Vagina (tissue), 2 donors: ENCODE results near the gene HNRNPDL. TPM values are rescaled to one million over a fixed set of nuclear protein-coding genes. Genes with fewer than 3 reads are reported as not detected.
"Not testable (repeated sequence)": the region's sequence is repeated elsewhere in the genome, so short reads cannot be mapped to it uniquely, and the experiment has no call there.

Experiments used
- DNase-seq, 2 donors: peaks; one replicate each; pipeline ENCODE4 v3.0.0-alpha.2; 2017; ENCODE audit errors: extremely low spot score in 2 of 2
- H3K27ac ChIP-seq: fragments of 200-600 bp; sonication (generic); one replicate; pipeline ENCODE4 v1.5.1; 2019
- H3K27me3 ChIP-seq: fragments of 200-600 bp; sonication (generic); one replicate; pipeline ENCODE4 v1.5.1; 2019
- H3K36me3 ChIP-seq, 2 donors: fragments of 200-600 bp; sonication (generic); one replicate each; pipeline ENCODE4 v1.5.1; 2017 to 2019
- H3K4me1 ChIP-seq: fragments of 200-600 bp; sonication (generic); one replicate; pipeline ENCODE4 v1.5.1; 2019
- H3K4me3 ChIP-seq, 2 donors: fragments of 200-600 bp; sonication (generic); 1 replicate in 1 of 2; 2 replicates in 1 of 2; pipeline ENCODE4 v1.5.1; 2016 to 2019
- H3K9me3 ChIP-seq: fragments of 200-600 bp; sonication (generic); one replicate; pipeline ENCODE4 v1.5.1; 2019
- POLR2A ChIP-seq, 2 donors: fragments of 450-650 bp; IDR thresholded peaks; one replicate each; pipeline ENCODE4 v1.6.1; 2017; ENCODE audit warnings: antibody characterized with exemption in 2 of 2, mild to moderate bottlenecking in 2 of 2, moderate library complexity in 2 of 2
- POLR2AphosphoS5 ChIP-seq, 2 donors: sonication (generic); formaldehyde crosslinking; IDR thresholded peaks; one replicate each; pipeline ENCODE4 v1.9.0; 2017; ENCODE audit warnings: antibody characterized with exemption in 2 of 2, mild to moderate bottlenecking in 2 of 2, low read depth in 1 of 2; ENCODE audit not compliant: insufficient read depth in 1 of 2
- intact Hi-C: fragments of 100-400 bp; cut with DNase I; formaldehyde crosslinking; loops from one replicate; pipeline ENCODE4 v1.15.1; 2023
- total RNA-seq: library from RNA; depleted of rRNA; stranded (reverse); fragments of >200 nt; gene quantifications from one replicate; pipeline ENCODE4 v1.2.3, GENCODE V29; 2016
- TF ChIP-seq, protein P1 (sequence below), 3 experiments: fragments of 450-650 bp in 2 of 3; fragments of 200-600 bp in 1 of 3; sonication (generic) in 1 of 3; IDR thresholded peaks; one replicate each; pipeline ENCODE4 v1.5.1; 2017 to 2019; ENCODE audit warnings: antibody characterized with exemption in 3 of 3, mild to moderate bottlenecking in 2 of 3, moderate library complexity in 2 of 3

HNRNPDL gene
- total RNA-seq, 1 donor from 2014 or later, result 189 TPM

DNA sequence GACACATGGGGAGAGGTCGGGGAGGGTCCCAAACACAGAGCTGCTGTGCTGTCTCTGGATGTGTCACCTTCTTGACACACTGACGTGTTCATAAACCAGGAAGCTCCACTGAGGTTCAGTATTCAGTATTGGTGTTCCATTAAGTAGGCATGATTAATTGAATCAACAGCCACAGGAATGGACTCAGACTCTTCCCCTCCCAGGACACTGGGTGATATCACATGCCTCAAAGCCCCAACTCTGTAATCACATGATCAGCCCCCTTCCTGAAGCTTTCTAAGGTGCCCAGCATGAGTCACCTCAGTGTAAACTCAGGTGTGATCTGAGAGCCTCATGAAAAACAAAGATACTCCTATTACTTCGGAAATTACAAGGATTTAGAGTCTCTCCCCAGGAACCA lies 35.4 kb downstream of the HNRNPDL start:
- intact Hi-C loops, result no loop called here
- TF ChIP-seq POLR2AphosphoS5 (IDR thresholded peaks at IDR 0.05; ENCODE audit: insufficient read depth in 1 of 2, low read depth in 1 of 2), result no peak
- no peak for TF ChIP-seq POLR2A (IDR thresholded peaks at IDR 0.05)
- TF ChIP-seq, protein P1, sequence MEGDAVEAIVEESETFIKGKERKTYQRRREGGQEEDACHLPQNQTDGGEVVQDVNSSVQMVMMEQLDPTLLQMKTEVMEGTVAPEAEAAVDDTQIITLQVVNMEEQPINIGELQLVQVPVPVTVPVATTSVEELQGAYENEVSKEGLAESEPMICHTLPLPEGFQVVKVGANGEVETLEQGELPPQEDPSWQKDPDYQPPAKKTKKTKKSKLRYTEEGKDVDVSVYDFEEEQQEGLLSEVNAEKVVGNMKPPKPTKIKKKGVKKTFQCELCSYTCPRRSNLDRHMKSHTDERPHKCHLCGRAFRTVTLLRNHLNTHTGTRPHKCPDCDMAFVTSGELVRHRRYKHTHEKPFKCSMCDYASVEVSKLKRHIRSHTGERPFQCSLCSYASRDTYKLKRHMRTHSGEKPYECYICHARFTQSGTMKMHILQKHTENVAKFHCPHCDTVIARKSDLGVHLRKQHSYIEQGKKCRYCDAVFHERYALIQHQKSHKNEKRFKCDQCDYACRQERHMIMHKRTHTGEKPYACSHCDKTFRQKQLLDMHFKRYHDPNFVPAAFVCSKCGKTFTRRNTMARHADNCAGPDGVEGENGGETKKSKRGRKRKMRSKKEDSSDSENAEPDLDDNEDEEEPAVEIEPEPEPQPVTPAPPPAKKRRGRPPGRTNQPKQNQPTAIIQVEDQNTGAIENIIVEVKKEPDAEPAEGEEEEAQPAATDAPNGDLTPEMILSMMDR (IDR thresholded peaks at IDR 0.05), result no peak
- DNase-seq, result no peak
- no peak overlapping the region for H3K4me3 ChIP-seq
- H3K4me1 ChIP-seq, result no peaks in the 10 kb centered on the region
- no peaks in the 10 kb centered on the region for H3K27me3 ChIP-seq
- no peaks in the 10 kb centered on the region for H3K9me3 ChIP-seq
- H3K27ac ChIP-seq, result no peak overlapping the region
- H3K36me3 ChIP-seq, result no peaks in the 10 kb centered on the region

DNA sequence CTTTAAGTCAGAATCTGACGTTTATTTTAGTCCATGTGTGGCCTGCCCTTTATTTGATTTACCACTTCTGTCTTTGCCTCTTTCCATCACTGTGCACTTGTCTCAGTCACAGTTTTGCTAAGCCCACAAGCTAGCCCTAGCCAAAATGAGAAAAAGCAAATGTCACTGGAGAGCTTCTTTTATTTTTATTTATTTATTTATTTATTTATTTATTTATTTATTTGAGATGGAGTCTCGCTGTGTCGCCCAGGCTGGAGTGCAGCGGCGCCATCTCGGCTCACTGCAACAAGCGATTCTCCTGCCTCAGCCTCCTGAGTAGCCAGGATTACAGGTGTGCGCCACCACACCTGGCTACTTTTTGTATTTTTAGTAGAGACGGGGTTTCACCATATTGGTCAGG lies 40.2 kb downstream of the HNRNPDL start:
- H3K36me3 ChIP-seq, H3K4me1 ChIP-seq, intact Hi-C loops, H3K27ac ChIP-seq, H3K4me3 ChIP-seq, H3K27me3 ChIP-seq, DNase-seq, H3K9me3 ChIP-seq: not testable (repeated sequence)

DNA sequence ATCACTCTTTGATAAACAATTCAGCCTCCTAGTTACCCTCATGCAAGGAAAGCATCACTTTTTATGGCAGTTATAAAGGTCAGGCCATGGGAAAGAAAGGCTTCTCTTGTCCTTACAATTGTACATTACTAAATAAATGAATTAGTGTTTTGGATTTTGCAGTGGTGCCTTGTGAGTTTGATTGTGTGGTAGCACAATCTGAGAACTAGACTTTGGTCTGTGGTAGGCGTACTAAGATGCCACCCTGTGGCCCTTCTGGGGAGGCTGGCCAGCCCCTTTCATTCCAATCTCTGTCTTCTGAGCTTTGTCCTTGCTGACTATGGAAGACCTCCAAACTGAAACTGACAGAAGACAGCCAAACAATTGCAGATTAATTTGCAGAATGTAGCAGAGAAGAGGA lies 41.9 kb downstream of the HNRNPDL start:
- H3K4me3 ChIP-seq, result no peak overlapping the region
- no peaks in the 10 kb centered on the region for H3K36me3 ChIP-seq
- H3K27ac ChIP-seq, result no peak overlapping the region
- no peaks in the 10 kb centered on the region for H3K9me3 ChIP-seq
- no peak for DNase-seq
- TF ChIP-seq, protein P1 (IDR thresholded peaks at IDR 0.05), result no peak
- TF ChIP-seq POLR2AphosphoS5 (IDR thresholded peaks at IDR 0.05; ENCODE audit: insufficient read depth in 1 of 2, low read depth in 1 of 2) (no peak), POLR2A (IDR thresholded peaks at IDR 0.05) (no peak)
- no peaks in the 10 kb centered on the region for H3K27me3 ChIP-seq
- intact Hi-C loops, result no loop called here
- no peaks in the 10 kb centered on the region for H3K4me1 ChIP-seq

DNA sequence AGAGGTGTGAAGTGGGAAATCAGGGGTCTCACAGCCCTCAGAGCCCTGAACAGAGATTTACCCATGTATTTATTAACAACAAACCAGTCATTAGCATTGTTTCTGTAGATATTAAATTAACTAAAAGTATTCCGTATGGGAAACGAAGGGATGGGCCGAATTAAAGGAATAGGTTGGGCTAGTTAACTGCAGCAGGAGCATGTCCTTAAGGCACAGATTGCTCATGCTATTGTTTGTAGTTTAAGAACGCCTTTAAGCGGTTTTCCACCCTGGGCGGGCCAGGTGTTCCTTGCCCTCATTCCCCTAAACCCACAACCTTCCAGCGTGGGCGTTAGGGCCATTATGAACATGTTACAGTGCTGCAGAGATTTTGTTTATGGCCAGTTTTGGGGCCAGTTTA lies 44.0 kb downstream of the HNRNPDL start:
- DNase-seq, H3K27me3 ChIP-seq, H3K36me3 ChIP-seq, H3K27ac ChIP-seq, H3K9me3 ChIP-seq, H3K4me1 ChIP-seq, H3K4me3 ChIP-seq, intact Hi-C loops: not testable (repeated sequence)

DNA sequence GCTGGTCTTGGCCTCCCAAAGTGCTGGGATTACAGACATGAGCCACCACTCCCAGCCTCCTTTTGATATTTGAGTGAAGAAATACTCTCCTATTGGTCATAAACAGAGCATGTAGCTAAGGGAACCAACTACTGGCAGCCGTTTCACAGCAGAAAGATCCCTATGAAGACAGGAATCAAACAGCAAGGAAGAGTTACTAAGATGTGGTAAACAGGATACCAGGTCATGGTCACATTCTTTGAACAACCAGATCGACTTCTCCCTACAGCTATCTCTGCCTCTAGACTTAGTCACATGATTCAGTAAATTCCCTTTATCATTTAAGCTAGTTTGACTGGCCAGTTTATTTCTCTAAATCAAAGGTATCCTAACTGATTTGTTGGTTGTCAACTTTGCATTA lies 47.5 kb downstream of the HNRNPDL start:
- Histone ChIP-seq H3K4me3 (no peak overlapping the region), H3K27ac (no peak overlapping the region), H3K27me3 (no peaks in the 10 kb centered on the region), H3K4me1 (no peaks in the 10 kb centered on the region), H3K9me3 (no peaks in the 10 kb centered on the region), H3K36me3 (no peaks in the 10 kb centered on the region)
- TF ChIP-seq, protein P1 (IDR thresholded peaks at IDR 0.05), result no peak
- TF ChIP-seq POLR2A (IDR thresholded peaks at IDR 0.05) (no peak), POLR2AphosphoS5 (IDR thresholded peaks at IDR 0.05; ENCODE audit: insufficient read depth in 1 of 2, low read depth in 1 of 2) (no peak)
- intact Hi-C loops, result loop anchor here (2.0 kb wide), 1 partner anchor 42 kb away; no protein-coding TSS in a partner anchor
- no peak for DNase-seq

DNA sequence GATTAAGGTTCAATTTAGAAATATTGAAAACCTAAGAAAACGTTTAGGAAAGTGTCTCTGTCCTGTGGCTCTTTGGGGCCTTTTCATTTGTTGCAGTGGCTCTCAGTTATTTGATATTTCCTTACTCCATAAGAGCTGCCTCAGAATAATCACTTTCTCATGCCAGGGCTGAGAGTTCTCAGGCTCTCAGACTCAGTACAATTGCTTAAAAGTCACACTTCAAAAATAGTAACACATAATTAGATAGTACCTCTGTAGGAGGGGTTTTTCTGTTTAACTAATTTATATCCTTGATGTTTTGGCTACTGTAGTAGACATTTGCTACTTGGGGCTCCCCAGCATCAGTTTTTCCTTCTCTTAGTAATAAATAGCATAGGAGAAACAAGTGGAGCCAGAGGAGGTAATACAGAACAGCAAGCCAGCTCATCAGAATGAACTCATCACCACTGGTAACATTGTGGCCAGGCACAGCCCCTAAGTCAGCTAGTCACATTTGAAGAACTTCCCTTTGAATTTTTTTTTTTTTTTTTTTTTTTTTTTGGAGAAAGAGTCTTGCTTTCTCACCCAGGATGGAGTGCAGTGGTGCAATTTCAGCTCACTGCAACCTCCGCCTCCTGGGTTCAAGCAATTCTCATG lies 48.5 kb downstream of the HNRNPDL start:
- H3K4me1 ChIP-seq, result no peaks in the 10 kb centered on the region
- TF ChIP-seq, protein P1 (IDR thresholded peaks at IDR 0.05), result no peak
- TF ChIP-seq POLR2AphosphoS5 (IDR thresholded peaks at IDR 0.05; ENCODE audit: insufficient read depth in 1 of 2, low read depth in 1 of 2) (no peak), POLR2A (IDR thresholded peaks at IDR 0.05) (no peak)
- DNase-seq, result no peak
- H3K27me3 ChIP-seq, result no peaks in the 10 kb centered on the region
- H3K27ac ChIP-seq, result no peak overlapping the region
- no peak overlapping the region for H3K4me3 ChIP-seq
- intact Hi-C loops, result loop anchor here (2.0 kb wide), 1 partner anchor 43 kb away; no protein-coding TSS in a partner anchor
- no peaks in the 10 kb centered on the region for H3K9me3 ChIP-seq
- H3K36me3 ChIP-seq, result no peaks in the 10 kb centered on the region
